GM21528 (cell line): Measurements from ENCODE around the gene POLR3GL.
"Not testable (repeated sequence)": the region's sequence is repeated elsewhere in the genome, so short reads cannot be mapped to it uniquely, and the experiment has no call there.

Source experiments
- ATAC-seq: cut with Tn5 transposase; IDR thresholded peaks from one replicate; pipeline ENCODE4 v1.9.1; 2021; ENCODE audit warnings: mild to moderate bottlenecking, moderate library complexity; ENCODE audit not compliant: unreplicated experiment, low FRiP score

POLR3GL gene, protein sequence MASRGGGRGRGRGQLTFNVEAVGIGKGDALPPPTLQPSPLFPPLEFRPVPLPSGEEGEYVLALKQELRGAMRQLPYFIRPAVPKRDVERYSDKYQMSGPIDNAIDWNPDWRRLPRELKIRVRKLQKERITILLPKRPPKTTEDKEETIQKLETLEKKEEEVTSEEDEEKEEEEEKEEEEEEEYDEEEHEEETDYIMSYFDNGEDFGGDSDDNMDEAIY

DNA sequence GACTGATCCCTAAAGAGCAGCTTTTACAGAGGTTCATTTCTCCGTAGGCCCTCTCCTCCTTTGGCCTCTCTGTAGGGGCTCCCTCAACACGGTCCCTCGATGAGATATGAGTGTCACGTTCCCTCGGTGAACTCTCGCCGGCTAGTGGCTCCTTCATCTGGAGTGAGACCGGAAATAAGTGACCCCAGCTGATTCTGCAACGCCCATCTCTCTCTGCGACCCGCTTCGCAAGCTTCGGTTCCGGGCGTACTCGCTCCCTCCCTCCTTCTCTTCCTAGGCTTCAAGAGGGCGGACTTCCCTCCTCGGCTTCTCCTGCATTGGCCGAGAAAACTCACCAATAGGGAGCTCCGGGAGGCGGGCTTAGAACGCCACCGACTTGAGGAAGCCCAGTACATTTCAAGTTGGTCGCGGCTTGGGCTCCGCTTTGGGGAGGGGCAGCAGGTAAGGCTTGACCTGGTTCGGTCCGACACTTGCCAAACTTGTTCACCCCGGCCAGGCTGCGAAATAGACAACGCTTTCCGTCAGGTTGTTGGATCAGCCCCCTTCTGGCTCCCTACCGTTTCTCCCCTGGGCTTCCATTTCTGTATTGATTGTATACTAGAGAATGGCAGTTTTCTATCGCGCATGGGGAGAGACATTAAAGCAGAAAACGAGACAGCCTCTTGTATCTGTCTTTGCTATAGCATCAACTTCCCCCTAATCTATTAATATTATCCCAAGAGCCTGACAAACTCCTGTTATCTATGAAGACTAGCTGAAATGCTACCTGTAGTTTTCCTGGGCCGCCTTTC is at the start of gene POLR3GL, which contains the start of gene ANKRD34A:
POLR3GL (plus strand) TSS at position 363 of the 791 bp plus-strand sequence. CDS start 10,176 bp downstream, outside the sequence.
ANKRD34A (minus strand) TSS at position 248 of the 791 bp plus-strand sequence. CDS start 2,816 bp downstream, outside the sequence.
- peak; percentile 82 for ATAC-seq

- no peak for ATAC-seq
Measured at GRCh38 chr1:145916745-145917144, 47.7 kb upstream of the POLR3GL start.

DNA sequence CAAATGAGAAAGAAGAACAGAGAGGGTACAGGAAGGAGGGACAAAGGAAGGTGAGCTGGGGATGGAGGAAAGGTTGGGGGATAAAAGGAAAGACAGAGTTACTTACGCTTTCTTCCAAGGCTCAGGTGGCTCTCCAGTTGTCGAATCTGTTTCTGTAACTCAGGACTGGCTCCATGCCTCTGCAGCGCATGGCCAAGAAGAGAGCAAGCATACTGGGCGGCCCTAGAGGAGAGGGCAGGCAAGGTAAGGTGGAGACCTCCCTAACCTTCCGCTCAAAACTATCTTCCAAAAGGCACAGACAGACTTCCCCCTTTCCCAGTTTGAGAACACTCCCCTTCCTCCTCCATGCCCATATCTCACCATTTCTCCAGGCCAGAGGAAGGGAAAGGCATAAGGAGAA is 46.9 kb upstream of the POLR3GL start:
- no peak for ATAC-seq

DNA sequence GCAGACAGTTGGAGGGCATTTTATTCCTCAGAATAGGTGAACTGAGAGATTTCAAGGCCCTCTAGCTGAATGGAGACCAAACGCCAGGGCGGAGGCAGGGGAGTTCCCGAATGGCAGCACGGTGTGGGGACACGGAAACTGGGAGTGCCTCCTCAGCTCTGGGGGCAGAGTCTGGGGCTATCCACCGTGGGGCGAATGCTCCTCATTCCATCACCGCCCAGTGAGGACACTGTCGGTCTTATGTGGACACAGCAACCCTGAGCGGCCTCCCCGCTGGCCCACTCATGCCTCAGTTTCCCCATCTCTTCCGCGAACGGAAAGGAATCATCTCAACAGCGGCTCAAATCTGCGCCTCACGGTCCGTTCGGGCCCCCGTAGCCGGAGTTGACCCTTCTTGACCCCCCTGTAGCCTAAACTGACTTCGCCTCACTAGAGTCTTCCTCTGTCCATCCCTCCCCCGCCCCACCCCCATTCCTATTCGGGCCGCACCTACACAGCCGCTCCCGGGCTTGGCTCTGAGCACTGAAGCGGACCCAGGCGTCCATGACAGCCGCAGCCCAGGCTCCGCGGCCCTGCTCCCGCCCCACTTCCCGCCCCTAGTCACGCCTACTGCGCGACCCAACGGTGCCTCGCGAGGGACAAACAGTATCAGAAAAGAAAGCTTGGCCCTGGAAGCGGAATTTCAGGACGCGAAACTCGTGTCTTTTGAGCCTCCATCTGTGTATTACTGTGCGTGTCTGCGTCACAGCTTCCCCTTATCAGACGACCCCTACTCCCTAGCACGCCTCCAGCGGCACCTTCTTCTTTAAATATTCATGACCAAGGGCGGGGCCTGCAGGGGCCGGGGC is 46.1 kb upstream of the POLR3GL start, which contains the start of gene PEX11B:
PEX11B (minus strand) TSS at position 574 of the 848 bp plus-strand sequence; CDS start at position 545, 29 bp downstream.
- peak; percentile 81 for ATAC-seq

DNA sequence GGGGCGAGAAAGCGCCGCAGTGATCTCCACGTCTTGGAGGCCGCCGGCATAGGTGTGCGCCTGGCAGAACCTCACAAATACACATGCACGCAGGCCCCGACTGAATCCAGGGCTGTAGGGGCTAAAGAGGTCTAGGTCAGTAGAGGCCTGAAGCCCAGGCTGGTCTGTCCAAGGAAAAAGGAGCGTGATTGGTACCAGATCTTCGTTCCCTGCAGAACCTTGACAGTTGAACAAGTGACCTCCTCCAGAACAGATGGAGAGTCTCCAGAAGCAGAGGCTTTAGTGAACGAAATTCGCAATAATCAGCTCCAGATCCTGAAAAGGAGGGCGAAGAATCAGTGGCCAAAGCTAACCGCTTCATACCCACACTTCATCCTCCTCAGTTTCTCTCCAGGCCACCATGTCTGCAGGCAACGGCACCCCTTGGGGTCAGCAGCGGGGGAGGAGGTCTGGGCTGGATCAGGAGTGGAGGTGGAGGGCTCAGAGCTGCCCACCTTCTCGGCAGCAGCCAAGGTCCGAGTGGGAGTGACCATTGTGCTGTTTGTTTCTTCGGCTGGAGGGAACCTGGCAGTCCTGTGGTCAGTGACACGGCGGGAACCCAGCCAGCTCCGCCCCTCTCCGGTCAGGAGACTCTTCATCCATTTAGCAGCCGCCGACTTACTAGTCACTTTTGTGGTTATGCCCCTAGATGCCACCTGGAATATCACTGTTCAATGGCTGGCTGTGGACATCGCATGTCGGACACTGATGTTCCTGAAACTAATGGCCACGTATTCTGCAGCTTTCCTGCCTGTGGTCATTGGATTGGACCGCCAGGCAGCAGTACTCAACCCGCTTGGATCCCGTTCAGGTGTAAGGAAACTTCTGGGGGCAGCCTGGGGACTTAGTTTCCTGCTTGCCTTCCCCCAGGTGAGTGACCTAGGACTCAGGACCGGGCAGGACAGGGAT is 45.2 kb upstream of the POLR3GL start:
- peak; percentile 24 for ATAC-seq

DNA sequence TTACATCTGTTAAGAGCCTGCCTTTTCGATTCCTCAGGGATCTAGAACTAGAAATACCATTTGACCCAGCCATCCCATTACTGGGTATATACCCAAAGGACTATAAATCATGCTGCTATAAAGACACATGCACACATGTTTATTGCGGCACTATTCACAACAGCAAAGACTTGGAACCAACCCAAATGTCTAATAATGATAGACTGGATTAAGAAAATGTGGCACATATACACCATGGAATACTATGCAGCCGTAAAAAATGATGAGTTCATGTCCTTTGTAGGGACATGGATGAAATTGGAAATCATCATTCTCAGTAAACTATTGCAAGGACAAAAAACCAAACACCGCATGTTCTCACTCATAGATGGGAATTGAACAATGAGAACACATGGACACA is 44.2 kb upstream of the POLR3GL start:
- not testable (repeated sequence) for ATAC-seq

DNA sequence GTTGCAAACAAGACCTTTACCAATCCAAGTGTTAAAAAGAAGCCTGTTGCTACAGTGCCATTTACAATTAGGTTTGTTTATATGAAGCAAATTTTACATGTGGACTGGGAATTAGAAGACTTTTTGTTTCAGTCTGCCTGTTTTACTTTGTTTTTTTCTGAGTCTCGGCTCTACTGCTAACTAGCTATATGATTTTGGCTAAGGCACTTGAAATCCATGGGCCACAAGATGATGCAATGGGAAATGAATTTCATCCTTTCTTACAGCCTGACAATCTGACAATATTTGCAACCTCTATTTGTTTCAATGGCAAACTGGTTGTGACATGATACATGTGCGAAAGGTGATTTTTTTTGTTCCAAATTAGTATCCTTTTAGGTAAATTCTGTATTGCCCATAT is 42.2 kb upstream of the POLR3GL start:
- no peak for ATAC-seq

GRCh38 chr1:145926686-145927062 is 37.8 kb upstream of the POLR3GL start:
- peak; percentile 6 for ATAC-seq

DNA sequence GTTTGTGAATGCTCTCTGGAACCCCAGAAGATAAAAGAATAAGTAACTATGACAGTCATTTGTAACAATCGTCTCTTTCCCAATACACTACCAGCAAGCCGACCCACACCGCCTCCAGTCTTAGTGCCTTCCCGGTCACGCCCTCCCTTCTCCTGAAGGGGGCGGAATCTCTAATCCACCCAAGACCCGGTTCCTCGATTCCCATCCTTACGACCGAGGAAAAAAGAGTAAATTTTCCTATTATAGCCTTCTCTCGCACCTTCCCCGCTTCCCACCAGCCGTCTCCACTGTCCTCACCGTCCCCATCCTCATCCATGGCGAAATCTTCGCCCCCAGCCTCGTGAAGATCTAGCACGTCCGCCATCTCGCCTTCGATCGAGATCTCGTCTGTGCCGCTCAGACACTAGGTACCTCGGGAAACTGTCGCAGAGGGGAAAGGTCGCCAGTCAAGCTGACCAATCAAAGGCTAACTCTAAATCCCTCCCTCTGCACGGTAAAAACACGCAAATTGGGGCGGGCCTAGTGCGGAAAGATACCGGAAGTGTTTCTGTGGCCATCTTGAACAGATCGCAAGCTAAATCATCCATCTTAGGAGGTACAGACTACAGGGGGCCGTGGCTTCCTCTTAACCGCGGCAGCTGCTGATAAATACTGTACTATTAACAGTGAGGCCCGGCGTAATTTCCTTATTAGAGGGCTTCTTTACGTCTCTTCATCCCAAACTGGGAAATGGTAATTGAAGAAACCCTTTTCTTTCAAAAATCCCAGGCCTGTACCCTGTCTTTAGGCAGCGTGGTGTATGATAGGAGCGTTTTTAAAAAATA is 37.2 kb upstream of the POLR3GL start, which contains the start of gene RBM8A:
RBM8A (minus strand) TSS at position 422 of the 824 bp plus-strand sequence; CDS start at position 364, 58 bp downstream.
- ATAC-seq: peak; percentile 96

DNA sequence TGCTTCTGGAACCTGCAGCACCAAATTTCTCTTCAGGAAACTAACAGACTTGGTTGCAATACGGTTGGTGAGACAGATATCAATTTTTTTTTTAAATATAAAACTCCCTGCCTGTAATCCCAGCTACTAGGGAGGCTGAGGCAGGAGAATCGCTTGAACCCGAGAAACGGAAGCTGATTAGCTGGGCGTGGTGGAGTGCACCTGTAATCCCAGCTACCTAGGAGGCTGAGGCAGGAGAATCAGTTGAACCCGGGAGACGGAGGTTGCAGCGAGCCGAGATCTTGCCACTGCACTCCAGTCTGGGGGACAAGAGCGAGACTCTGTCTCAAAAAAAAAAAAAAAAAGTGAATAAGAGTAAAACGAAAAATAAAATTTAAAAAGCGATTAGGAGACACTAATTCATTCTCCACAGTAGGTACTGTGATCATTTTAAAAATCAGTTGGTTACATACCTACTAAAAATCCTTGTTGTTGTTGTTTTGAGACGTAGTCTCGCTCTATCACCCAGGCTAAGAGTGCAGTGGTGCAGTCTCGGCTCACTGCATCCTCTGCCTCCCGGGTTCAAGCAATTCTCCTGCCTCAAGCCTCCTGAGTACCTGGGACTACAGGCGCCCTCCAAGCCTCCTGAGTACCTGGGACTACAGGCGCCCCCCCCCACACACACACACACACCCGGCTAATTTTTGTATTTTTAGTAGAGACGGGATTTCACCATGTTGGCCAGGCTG is 36.4 kb upstream of the POLR3GL start:
- ATAC-seq: no peak

DNA sequence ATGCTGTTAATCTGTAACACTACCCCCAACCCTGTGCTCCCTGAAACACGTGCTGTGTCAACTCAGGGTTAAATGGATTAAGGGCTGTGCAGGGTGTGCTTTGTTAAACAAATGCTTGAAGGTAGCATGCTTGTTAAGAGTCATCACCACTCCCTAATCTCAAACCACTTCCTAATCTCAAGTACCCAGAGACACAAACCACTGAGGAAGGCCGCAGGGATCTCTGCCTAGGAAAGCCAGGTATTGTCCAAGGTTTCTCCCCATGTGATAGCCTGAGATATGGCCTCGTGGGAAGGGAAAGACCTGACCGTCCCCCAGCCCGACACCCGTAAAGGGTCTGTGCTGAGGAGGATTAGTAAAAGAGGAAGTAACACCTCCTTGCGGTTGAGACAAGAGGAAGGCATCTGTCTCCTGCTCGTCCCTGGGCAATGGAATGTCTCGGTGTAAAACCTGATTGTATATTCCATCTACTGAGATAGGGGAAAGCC is 31.9 kb upstream of the POLR3GL start:
- not testable (repeated sequence) for ATAC-seq

GRCh38 chr1:145935708-145936107 is 28.8 kb upstream of the POLR3GL start:
- ATAC-seq: no peak

DNA sequence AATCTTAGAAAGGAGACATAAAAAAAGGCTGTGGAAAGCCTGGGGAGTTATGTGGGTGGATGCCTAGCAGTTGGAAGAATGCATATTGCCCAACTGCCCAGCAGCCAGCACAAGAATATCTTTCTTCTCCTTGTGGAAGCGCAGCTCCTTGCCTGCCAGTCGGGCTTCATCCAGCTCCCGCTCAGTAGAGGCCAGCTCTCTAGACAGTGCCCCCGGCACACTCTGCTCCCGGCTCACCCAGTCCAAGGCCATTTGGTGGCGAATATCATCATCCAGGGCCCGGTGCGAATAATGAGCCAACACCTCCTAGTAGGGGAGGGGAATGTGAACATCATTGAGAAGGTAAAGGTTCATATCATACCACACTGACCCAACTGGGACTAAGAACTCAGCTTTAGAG is 28.2 kb upstream of the POLR3GL start:
- ATAC-seq: no peak

- no peak for ATAC-seq
Measured at GRCh38 chr1:145937436-145937835, 27.1 kb upstream of the POLR3GL start.

DNA sequence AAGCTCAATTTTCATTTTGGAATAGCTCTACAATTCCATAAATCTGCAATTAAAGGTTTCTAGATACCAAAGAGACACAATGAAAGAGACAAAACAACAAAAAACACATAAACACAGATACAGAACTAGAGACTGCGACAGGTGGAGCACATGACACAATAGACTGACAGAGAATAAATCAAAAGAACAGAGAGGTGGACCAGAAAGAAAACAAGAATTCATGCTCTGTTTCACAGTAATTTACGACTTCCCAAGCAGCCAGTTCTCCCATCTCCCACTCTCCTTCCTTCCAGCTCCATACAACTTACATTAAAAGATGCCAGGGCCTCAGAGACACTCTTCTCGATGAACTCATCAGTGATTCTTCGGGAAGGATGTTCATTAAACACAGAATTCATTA is 22.1 kb upstream of the POLR3GL start:
- no peak for ATAC-seq

DNA sequence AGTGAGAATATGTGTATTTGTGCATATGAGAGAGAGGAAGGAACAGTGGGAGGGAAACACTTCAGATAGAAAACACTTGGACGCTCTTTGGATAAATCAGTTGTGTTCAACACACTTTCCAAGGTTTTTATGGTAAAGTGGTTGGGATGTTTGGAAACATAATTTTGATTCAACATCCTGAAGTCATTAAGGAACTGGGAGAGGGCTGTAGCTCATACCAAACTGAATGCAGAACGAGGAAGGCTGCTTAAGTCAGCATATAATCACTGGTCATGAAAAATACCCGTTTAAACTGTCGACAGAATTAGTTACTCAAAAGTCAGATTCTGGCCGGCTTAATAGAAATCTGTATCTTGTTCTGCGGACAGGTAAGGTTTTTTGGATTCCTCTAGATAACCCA is 21.6 kb upstream of the POLR3GL start:
- no peak for ATAC-seq

DNA sequence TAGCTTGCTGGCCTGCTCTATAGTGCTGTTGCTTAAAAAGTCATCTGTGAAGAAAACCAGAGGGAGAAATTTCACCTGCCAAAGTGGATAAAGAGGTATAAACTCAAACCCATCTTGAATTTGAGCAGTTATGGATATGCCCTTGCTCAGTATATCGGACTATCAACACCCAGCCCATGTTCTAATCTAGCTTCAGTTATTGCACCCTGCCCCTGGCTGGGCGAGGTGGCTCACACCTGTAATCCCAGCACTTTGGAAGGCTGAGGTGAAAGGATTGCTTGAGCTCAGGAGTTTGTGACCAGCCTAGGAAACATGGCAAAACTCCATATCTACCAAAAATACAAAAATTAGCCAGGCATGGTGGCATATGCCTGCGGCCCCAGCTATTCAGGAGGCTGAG is 20.0 kb upstream of the POLR3GL start:
- no peak for ATAC-seq

GRCh38 chr1:145946477-145946986 is 18.0 kb upstream of the POLR3GL start:
- ATAC-seq: no peak
